SK-N-SH (cell line): Measurements from ENCODE around the gene DNAH6. TPM values are rescaled to one million over a fixed set of nuclear protein-coding genes. Genes with fewer than 3 reads are reported as not detected.

Source experiments
- CTCF ChIA-PET: fragments of 300-600, 350-600 bp; formaldehyde crosslinking; extraction: SDS; loops from one replicate; lab custom pipeline; 2021; lab: Yijun Ruan, JAX
- POLR2A ChIA-PET: fragments of 350-600 bp; sonication (Branson Sonifier 250); formaldehyde crosslinking; extraction: SDS; loops from one replicate; lab custom pipeline; 2020; ENCODE audit warnings: antibody characterized with exemption, inconsistent platforms; lab: Yijun Ruan, JAX
- DNase-seq: peaks from one replicate; pipeline ENCODE4 v3.0.0; 2012
- H2AFZ ChIP-seq: fragments of 200-600 bp; sonication (generic); 2 replicates; pipeline ENCODE4 v1.8.1; 2016; ENCODE audit warnings: antibody characterized with exemption, mild to moderate bottlenecking, low read depth
- H3F3A ChIP-seq: fragments of 200-600 bp; sonication (generic); replicated peaks from 2 replicates; pipeline ENCODE3; 2016; ENCODE audit warnings: antibody characterized with exemption, mild to moderate bottlenecking; ENCODE audit not compliant: insufficient read depth
- H3K27ac ChIP-seq, 2 experiments: fragments of 200-500 bp in 1 of 2; fragments of 200-600 bp in 1 of 2; sonication (Bioruptor generic) in 1 of 2; sonication (generic), shearing (Covaris generic) in 1 of 2; 2 replicates each; pipeline versions ENCODE4 v1.5.1 to v1.6.1; 2014 to 2016; ENCODE audit warnings: low read depth in 2 of 2, inconsistent platforms in 1 of 2, low read length in 1 of 2, mild to moderate bottlenecking in 1 of 2, mixed read lengths in 1 of 2
- H3K27me3 ChIP-seq: fragments of 200-600 bp; sonication (generic), shearing (Covaris generic); 2 replicates; pipeline ENCODE4 v1.6.1; 2016; ENCODE audit warnings: mixed run types; ENCODE audit not compliant: insufficient read depth
- H3K36me3 ChIP-seq, 2 experiments: fragments of 200-500 bp in 1 of 2; fragments of 200-600 bp in 1 of 2; sonication (Bioruptor generic) in 1 of 2; sonication (generic) in 1 of 2; replicated peaks in 1 of 2; 2 replicates each; pipeline versions ENCODE3 to v1.5.1; 2014 to 2016; ENCODE audit warnings: low read length in 1 of 2, mild to moderate bottlenecking in 1 of 2; ENCODE audit not compliant: insufficient read depth in 2 of 2, control insufficient read depth in 1 of 2
- H3K4me1 ChIP-seq, 2 experiments: fragments of 200-500 bp in 1 of 2; fragments of 200-600 bp in 1 of 2; sonication (Bioruptor generic) in 1 of 2; sonication (generic), shearing (Covaris generic) in 1 of 2; 2 replicates each; pipeline versions ENCODE4 v1.5.1 to v1.6.1; 2014 to 2016; ENCODE audit warnings: low read depth in 1 of 2, low read length in 1 of 2, mixed run types in 1 of 2; ENCODE audit not compliant: insufficient read depth in 2 of 2, control insufficient read depth in 1 of 2
- H3K4me2 ChIP-seq: fragments of 200-600 bp; sonication (generic), shearing (Covaris generic); 2 replicates; pipeline ENCODE4 v1.6.1; 2017; ENCODE audit warnings: mixed run types
- H3K4me3 ChIP-seq, 2 experiments: fragments of 200-500 bp in 1 of 2; fragments of 200-600 bp in 1 of 2; sonication (Bioruptor generic) in 1 of 2; sonication (generic), shearing (Covaris generic) in 1 of 2; 2 replicates each; pipeline versions ENCODE4 v1.5.1 to v1.8.1; 2014 to 2016; ENCODE audit warnings: low read depth in 2 of 2, inconsistent platforms in 1 of 2, low read length in 1 of 2, mild to moderate bottlenecking in 1 of 2, mixed read lengths in 1 of 2, moderate library complexity in 1 of 2
- H3K79me2 ChIP-seq: fragments of 200-600 bp; sonication (generic); 2 replicates; pipeline ENCODE4 v1.8.1; 2017; ENCODE audit warnings: mild to moderate bottlenecking; ENCODE audit not compliant: insufficient read depth
- H3K9ac ChIP-seq: fragments of 200-600 bp; sonication (generic); 2 replicates; pipeline ENCODE4 v1.6.1; 2017; ENCODE audit warnings: mixed run types
- H3K9me2 ChIP-seq: fragments of 200-600 bp; sonication (generic); 2 replicates; pipeline ENCODE4 v1.6.1; 2017; ENCODE audit warnings: mixed run types
- H3K9me3 ChIP-seq: fragments of 200-600 bp; sonication (generic); 2 replicates; pipeline ENCODE4 v1.6.1; 2017; ENCODE audit warnings: mixed run types, mild to moderate bottlenecking, moderate library complexity
- H4K20me1 ChIP-seq: fragments of 200-600 bp; sonication (generic); 2 replicates; pipeline ENCODE4 v1.6.1; 2017; ENCODE audit warnings: mild to moderate bottlenecking, mixed run types; ENCODE audit not compliant: insufficient read depth
- ELF1 ChIP-seq: IDR thresholded peaks from 2 replicates; pipeline ENCODE4 v1.4.0; 2012
- EP300 ChIP-seq, 2 experiments: IDR thresholded peaks; 2 replicates each; pipeline versions ENCODE4 v1.4.0 to v1.6.1; 2012; ENCODE audit warnings: borderline replicate concordance in 1 of 2, low read depth in 1 of 2, low read length in 1 of 2
- MEF2A ChIP-seq: IDR thresholded peaks from 2 replicates; pipeline ENCODE4 v1.4.0; 2012; ENCODE audit warnings: low read depth, borderline replicate concordance
- MXI1 ChIP-seq: IDR thresholded peaks from 2 replicates; pipeline ENCODE4 v1.6.1; 2012; ENCODE audit warnings: mild to moderate bottlenecking, low read depth, low read length, improper control_type of control experiment
- POLR2AphosphoS5 ChIP-seq: IDR thresholded peaks from 2 replicates; pipeline ENCODE4 v1.6.1; 2012; ENCODE audit warnings: low read depth, low read length
- RCOR1 ChIP-seq: fragments of 150-350 bp; IDR thresholded peaks from 2 replicates; pipeline ENCODE4 v1.6.1; 2017; ENCODE audit warnings: antibody characterized with exemption, low read length
- SIN3A ChIP-seq: IDR thresholded peaks from 2 replicates; pipeline ENCODE4 v1.6.1; 2012; ENCODE audit warnings: low read depth, mild to moderate bottlenecking, low read length, moderate library complexity, borderline replicate concordance
- SMC3 ChIP-seq: IDR thresholded peaks from 2 replicates; pipeline ENCODE4 v1.6.1; 2012; ENCODE audit warnings: low read depth, low read length, improper control_type of control experiment
- TCF12 ChIP-seq: IDR thresholded peaks from 2 replicates; pipeline ENCODE4 v1.4.0; 2012
- WGBS: methylation state at CpG from one replicate; pipeline ENCODE4 v1.1.6; 2017; ENCODE audit warnings: low lambda C conversion rate; 5-methylcytosine and 5-hydroxymethylcytosine counted together
- polyA plus RNA-seq, 3 experiments: library from polyadenylated mRNA; depleted of rRNA; stranded (reverse); fragments of >200 nt; gene quantifications; 2 replicates each; pipeline ENCODE4 v1.2.3, GENCODE V29; 2012
- TF ChIP-seq, protein P1 (sequence below): IDR thresholded peaks from 2 replicates; pipeline ENCODE4 v1.4.0; 2012; ENCODE audit warnings: low read depth, borderline replicate concordance
- TF ChIP-seq, protein P2 (sequence below): IDR thresholded peaks from 2 replicates; pipeline ENCODE4; 2012
- TF ChIP-seq, protein P3 (sequence below): fragments of 150-350 bp; IDR thresholded peaks from 2 replicates; pipeline ENCODE4 v1.6.1; 2016; ENCODE audit warnings: mild to moderate bottlenecking, low read depth, low read length
- TF ChIP-seq, protein P4 (sequence below): IDR thresholded peaks from 2 replicates; pipeline ENCODE4 v1.6.1; 2012; ENCODE audit warnings: mild to moderate bottlenecking, low read depth, low read length, moderate library complexity
- TF ChIP-seq, protein P5 (sequence below): fragments of 150-350 bp; IDR thresholded peaks from 2 replicates; pipeline ENCODE4 v1.6.1; 2017; ENCODE audit warnings: antibody characterized with exemption, low read length, low read depth, borderline replicate concordance
- TF ChIP-seq, protein P6 (sequence below): fragments of 200-600 bp; sonication (generic); IDR thresholded peaks from 2 replicates; pipeline ENCODE4 v1.6.1; 2017; ENCODE audit warnings: antibody characterized with exemption, mild to moderate bottlenecking, moderate library complexity

DNAH6 gene
- polyA plus RNA-seq, 1 of the 3 experiments (the other 2 are of a cell fraction): 0.03 TPM

DNA sequence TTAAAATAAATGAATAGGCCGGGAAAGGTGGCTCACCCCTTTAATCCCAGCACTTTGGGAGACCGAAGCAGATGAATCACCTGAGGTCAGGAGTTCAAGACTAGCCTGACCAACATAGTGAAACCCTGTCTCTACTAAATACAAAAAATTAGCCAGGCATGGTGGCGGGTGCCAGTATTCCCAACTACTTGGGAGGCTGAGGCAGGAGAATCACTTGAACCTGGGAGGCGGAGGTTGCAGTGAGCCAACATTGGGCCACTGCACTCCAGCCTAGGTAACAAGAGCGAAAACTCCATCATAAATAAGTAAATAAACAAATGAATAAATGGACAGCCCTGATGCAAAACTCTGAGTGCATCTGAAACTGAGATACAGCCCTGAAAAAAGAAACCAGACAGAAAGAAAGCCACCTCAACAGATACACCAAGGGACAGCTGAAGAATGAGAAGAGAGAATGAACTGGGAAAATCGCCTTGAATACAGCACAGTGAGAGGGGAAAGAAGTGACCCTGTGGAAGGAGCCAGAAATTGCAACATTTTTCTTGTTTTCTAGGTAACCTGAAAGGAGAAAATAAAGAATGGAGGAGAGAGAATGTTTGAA, 300.2 kb downstream of the DNAH6 start:
- no peaks in the 10 kb centered on the region for H3K9me2 ChIP-seq
- H3K4me3 ChIP-seq: no peak overlapping the region
- H3K9ac ChIP-seq: no peak overlapping the region
- no peak for DNase-seq
- H3K4me2 ChIP-seq: no peak overlapping the region
- TF ChIP-seq, protein P1, sequence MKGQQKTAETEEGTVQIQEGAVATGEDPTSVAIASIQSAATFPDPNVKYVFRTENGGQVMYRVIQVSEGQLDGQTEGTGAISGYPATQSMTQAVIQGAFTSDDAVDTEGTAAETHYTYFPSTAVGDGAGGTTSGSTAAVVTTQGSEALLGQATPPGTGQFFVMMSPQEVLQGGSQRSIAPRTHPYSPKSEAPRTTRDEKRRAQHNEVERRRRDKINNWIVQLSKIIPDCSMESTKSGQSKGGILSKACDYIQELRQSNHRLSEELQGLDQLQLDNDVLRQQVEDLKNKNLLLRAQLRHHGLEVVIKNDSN: no peak
- TF ChIP-seq, protein P2, sequence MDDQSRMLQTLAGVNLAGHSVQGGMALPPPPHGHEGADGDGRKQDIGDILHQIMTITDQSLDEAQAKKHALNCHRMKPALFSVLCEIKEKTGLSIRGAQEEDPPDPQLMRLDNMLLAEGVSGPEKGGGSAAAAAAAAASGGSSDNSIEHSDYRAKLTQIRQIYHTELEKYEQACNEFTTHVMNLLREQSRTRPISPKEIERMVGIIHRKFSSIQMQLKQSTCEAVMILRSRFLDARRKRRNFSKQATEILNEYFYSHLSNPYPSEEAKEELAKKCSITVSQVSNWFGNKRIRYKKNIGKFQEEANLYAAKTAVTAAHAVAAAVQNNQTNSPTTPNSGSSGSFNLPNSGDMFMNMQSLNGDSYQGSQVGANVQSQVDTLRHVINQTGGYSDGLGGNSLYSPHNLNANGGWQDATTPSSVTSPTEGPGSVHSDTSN: no peak
- TF ChIP-seq, protein P3, sequence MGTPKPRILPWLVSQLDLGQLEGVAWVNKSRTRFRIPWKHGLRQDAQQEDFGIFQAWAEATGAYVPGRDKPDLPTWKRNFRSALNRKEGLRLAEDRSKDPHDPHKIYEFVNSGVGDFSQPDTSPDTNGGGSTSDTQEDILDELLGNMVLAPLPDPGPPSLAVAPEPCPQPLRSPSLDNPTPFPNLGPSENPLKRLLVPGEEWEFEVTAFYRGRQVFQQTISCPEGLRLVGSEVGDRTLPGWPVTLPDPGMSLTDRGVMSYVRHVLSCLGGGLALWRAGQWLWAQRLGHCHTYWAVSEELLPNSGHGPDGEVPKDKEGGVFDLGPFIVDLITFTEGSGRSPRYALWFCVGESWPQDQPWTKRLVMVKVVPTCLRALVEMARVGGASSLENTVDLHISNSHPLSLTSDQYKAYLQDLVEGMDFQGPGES: no peak
- TF ChIP-seq MEF2A: no peak
- TF ChIP-seq SMC3: no peak
- TF ChIP-seq SIN3A: no peak
- no peak for TF ChIP-seq POLR2AphosphoS5
- TF ChIP-seq RCOR1: no peak
- no peak for TF ChIP-seq TCF12
- no peak for TF ChIP-seq ELF1
- no peak for TF ChIP-seq MXI1
- no peak for TF ChIP-seq EP300 (IDR thresholded peaks at IDR 0.05; ENCODE audit: borderline replicate concordance in 1 of 2, low read depth in 1 of 2, low read length in 1 of 2)
- TF ChIP-seq, protein P4, sequence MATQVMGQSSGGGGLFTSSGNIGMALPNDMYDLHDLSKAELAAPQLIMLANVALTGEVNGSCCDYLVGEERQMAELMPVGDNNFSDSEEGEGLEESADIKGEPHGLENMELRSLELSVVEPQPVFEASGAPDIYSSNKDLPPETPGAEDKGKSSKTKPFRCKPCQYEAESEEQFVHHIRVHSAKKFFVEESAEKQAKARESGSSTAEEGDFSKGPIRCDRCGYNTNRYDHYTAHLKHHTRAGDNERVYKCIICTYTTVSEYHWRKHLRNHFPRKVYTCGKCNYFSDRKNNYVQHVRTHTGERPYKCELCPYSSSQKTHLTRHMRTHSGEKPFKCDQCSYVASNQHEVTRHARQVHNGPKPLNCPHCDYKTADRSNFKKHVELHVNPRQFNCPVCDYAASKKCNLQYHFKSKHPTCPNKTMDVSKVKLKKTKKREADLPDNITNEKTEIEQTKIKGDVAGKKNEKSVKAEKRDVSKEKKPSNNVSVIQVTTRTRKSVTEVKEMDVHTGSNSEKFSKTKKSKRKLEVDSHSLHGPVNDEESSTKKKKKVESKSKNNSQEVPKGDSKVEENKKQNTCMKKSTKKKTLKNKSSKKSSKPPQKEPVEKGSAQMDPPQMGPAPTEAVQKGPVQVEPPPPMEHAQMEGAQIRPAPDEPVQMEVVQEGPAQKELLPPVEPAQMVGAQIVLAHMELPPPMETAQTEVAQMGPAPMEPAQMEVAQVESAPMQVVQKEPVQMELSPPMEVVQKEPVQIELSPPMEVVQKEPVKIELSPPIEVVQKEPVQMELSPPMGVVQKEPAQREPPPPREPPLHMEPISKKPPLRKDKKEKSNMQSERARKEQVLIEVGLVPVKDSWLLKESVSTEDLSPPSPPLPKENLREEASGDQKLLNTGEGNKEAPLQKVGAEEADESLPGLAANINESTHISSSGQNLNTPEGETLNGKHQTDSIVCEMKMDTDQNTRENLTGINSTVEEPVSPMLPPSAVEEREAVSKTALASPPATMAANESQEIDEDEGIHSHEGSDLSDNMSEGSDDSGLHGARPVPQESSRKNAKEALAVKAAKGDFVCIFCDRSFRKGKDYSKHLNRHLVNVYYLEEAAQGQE: no peak
- TF ChIP-seq, protein P5, sequence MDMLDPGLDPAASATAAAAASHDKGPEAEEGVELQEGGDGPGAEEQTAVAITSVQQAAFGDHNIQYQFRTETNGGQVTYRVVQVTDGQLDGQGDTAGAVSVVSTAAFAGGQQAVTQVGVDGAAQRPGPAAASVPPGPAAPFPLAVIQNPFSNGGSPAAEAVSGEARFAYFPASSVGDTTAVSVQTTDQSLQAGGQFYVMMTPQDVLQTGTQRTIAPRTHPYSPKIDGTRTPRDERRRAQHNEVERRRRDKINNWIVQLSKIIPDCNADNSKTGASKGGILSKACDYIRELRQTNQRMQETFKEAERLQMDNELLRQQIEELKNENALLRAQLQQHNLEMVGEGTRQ: no peak
- TF ChIP-seq, protein P6, sequence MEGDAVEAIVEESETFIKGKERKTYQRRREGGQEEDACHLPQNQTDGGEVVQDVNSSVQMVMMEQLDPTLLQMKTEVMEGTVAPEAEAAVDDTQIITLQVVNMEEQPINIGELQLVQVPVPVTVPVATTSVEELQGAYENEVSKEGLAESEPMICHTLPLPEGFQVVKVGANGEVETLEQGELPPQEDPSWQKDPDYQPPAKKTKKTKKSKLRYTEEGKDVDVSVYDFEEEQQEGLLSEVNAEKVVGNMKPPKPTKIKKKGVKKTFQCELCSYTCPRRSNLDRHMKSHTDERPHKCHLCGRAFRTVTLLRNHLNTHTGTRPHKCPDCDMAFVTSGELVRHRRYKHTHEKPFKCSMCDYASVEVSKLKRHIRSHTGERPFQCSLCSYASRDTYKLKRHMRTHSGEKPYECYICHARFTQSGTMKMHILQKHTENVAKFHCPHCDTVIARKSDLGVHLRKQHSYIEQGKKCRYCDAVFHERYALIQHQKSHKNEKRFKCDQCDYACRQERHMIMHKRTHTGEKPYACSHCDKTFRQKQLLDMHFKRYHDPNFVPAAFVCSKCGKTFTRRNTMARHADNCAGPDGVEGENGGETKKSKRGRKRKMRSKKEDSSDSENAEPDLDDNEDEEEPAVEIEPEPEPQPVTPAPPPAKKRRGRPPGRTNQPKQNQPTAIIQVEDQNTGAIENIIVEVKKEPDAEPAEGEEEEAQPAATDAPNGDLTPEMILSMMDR: no peak
- H3K79me2 ChIP-seq: no peaks in the 10 kb centered on the region
- no peak overlapping the region for H3K27ac ChIP-seq
- CTCF ChIA-PET: no interaction called here
- POLR2A ChIA-PET: no interaction called here
- H3F3A ChIP-seq: no peaks in the 10 kb centered on the region
- no peak overlapping the region for H2AFZ ChIP-seq
- H4K20me1 ChIP-seq: no peaks in the 10 kb centered on the region
- WGBS: 34% methylated on average over 6 of the region's 6 CpGs
- H3K36me3 ChIP-seq: no peaks in the 10 kb centered on the region
- H3K4me1 ChIP-seq: no peaks in the 10 kb centered on the region
- no peaks in the 10 kb centered on the region for H3K9me3 ChIP-seq
- H3K27me3 ChIP-seq: 0 out of 2 replicates have a peak, but pooled peaks cover 6% of the 10 kb centered on the region
